ENCODE results near the gene SUN2. TPM values are rescaled to one million over a fixed set of nuclear protein-coding genes. Genes with fewer than 3 reads are reported as not detected.
A peak's percentile ranks its signal among the peaks of the same experiment; 100 is the strongest.

The SUN2 gene
- total RNA-seq, 2 experiments from 2014 or later, result 120 to 121 TPM

DNA sequence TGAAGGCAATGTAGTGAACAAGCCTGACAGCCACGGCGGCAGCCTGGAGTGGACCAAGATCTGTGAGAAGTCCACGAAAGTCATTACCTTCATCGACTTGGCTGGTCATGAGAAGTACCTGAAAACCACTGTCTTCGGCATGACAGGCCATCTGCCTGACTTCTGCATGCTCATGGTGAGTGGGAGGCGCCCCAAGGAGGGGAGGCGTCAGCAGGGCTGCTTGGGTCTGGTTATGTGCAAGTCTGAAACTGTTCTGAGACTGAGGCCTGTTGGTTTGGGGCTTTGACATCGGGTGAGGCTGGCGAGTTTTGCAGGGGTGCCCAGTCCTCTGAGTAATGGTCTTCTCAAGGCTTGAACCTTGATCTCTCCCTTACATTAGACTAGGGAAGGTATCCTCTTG is 39.0 kb downstream of the SUN2 start:
- CTCF ChIA-PET, result no interaction called here

DNA sequence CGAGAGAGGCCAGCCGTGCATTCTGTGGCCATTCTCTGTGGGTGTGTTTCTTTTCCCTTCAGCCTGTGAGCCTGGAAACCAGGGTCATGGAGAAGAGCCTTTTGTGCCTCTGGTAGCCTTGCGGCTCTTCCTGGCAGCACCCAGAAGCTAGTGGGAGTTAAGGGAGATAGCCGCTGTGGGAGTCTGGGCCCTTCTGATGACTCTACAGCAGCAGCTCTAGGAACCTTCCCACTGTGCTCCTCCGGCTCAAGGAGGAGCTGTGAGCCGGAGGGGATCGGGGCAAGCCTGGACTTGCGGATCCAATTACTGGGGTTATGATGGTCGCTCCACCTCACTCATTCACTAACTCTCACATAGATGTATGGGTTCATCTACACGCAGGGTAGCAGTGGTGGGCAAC is 39.5 kb downstream of the SUN2 start:
- CTCF ChIA-PET, result no interaction called here
- no peak for DNase-seq
- H3K27me3 Mint-ChIP-seq (ENCODE audit: low read depth), result no peaks in the 10 kb centered on the region
- H3K27ac Mint-ChIP-seq, result peak overlapping the region; percentile 68
- peaks cover 28% of the 10 kb centered on the region for H3K4me1 Mint-ChIP-seq (ENCODE audit: low read depth)
- no peaks in the 10 kb centered on the region for H3K9me3 Mint-ChIP-seq
- H3K36me3 Mint-ChIP-seq (ENCODE audit: low read depth), result peaks cover 11% of the 10 kb centered on the region
- H3K4me3 Mint-ChIP-seq, result no peak overlapping the region
- intact Hi-C loops (cut with micrococcal nuclease), result no loop called here

More for the DNA sequence above, 39.0 kb downstream of the SUN2 start:
- Mint-ChIP-seq H3K4me1 (ENCODE audit: low read depth) (peaks cover 27% of the 10 kb centered on the region), H3K9me3 (no peaks in the 10 kb centered on the region), H3K27ac (peak overlapping the region; percentile 68), H3K4me3 (no peak overlapping the region), H3K27me3 (ENCODE audit: low read depth) (no peaks in the 10 kb centered on the region), H3K36me3 (ENCODE audit: low read depth) (peaks cover 15% of the 10 kb centered on the region)
- intact Hi-C loops (cut with micrococcal nuclease), result no loop called here
- no peak for DNase-seq

DNA sequence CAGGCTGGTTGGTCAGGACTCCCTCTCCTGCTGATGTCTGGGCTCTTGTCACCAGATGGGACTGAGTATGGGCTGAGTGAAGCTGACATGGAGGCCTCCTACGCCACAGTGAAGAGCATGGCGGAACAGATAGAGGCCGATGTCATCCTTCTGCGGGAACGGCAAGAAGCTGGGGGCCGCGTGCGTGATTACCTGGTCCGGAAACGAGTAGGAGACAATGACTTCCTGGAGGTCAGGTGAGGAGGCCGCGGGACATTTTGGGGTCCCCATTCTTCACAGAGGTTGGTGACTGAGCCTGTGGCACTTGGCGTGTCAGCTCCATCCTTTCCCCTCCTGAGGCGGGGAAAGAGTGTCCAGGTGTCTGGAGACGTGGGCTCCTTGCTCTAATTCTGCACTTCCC is 39.9 kb downstream of the SUN2 start:
- H3K36me3 Mint-ChIP-seq (ENCODE audit: low read depth), result peaks cover 11% of the 10 kb centered on the region
- H3K9me3 Mint-ChIP-seq, result no peaks in the 10 kb centered on the region
- CTCF ChIA-PET, result interaction anchor here (1.0 kb wide), 1 partner anchor 9 kb away, joined by 5 read pairs; no protein-coding TSS in a partner anchor
- H3K4me3 Mint-ChIP-seq, result no peak overlapping the region
- no peaks in the 10 kb centered on the region for H3K27me3 Mint-ChIP-seq (ENCODE audit: low read depth)
- DNase-seq, result no peak
- H3K27ac Mint-ChIP-seq, result peak overlapping the region; percentile 68
- peaks cover 31% of the 10 kb centered on the region for H3K4me1 Mint-ChIP-seq (ENCODE audit: low read depth)
- intact Hi-C loops (cut with micrococcal nuclease), result no loop called here

DNA sequence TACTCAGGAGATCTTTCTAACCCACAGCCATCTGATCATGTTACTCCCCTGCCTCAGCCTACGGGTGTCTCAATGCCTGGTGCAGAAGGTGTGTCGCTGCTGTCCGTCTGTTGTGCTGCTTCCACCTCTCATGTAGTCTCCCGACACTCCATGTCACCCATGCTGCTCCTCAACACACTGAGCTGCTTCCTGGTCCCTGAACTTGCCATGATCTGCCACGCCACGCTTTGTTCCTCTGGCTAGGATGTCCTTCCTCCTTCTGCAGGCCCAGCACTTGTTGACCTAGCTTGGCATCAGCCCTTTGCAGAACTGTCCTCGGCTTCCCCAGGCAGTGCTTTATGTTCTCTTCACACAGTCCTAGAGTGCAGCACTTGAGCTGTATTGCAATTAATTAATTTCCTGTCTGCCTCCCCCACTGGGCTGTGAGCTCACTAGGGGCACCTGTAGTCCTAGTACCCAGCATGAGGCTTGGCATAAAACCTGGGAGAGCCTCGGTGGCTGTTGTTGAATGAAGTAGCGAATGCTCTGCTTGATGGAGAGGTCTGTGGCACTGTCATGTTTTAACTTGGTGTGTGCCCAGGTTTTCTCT is 40.5 kb downstream of the SUN2 start:
- CTCF ChIA-PET, result interaction anchor here (1.0 kb wide), 1 partner anchor 10 kb away, joined by 5 read pairs; no protein-coding TSS in a partner anchor
- intact Hi-C loops (cut with micrococcal nuclease), result no loop called here
- Mint-ChIP-seq H3K27me3 (ENCODE audit: low read depth) (no peaks in the 10 kb centered on the region), H3K4me3 (no peak overlapping the region), H3K4me1 (ENCODE audit: low read depth) (peaks cover 37% of the 10 kb centered on the region), H3K36me3 (ENCODE audit: low read depth) (peaks cover 11% of the 10 kb centered on the region), H3K27ac (no peak overlapping the region), H3K9me3 (no peaks in the 10 kb centered on the region)
- DNase-seq, result no peak

DNA sequence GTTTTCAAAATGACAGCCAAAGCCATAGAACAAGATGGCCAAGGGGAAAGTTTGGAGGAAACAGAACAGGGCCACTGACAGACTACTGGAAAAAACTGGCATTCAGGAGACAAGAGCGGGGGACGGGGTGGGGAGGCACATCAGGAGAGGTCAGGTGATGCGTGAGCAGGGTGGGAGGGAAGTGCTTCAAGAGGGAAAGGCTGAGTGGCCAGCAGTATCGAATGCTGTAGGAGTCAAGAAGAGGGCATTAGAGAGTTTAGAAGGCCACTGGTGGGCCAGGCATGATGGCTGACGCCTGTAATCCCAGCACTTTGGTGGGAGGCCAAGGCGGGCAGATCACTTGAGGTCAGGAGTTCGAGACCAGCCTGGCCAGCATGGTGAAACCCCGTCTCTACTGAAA is 41.9 kb downstream of the SUN2 start:
- Mint-ChIP-seq H3K4me3 (no peak overlapping the region), H3K27me3 (ENCODE audit: low read depth) (no peaks in the 10 kb centered on the region), H3K4me1 (ENCODE audit: low read depth) (peaks cover 45% of the 10 kb centered on the region), H3K9me3 (no peaks in the 10 kb centered on the region), H3K36me3 (ENCODE audit: low read depth) (peaks cover 13% of the 10 kb centered on the region), H3K27ac (no peak overlapping the region)
- DNase-seq, result no peak
- CTCF ChIA-PET, result no interaction called here
- intact Hi-C loops (cut with micrococcal nuclease), result no loop called here

DNA sequence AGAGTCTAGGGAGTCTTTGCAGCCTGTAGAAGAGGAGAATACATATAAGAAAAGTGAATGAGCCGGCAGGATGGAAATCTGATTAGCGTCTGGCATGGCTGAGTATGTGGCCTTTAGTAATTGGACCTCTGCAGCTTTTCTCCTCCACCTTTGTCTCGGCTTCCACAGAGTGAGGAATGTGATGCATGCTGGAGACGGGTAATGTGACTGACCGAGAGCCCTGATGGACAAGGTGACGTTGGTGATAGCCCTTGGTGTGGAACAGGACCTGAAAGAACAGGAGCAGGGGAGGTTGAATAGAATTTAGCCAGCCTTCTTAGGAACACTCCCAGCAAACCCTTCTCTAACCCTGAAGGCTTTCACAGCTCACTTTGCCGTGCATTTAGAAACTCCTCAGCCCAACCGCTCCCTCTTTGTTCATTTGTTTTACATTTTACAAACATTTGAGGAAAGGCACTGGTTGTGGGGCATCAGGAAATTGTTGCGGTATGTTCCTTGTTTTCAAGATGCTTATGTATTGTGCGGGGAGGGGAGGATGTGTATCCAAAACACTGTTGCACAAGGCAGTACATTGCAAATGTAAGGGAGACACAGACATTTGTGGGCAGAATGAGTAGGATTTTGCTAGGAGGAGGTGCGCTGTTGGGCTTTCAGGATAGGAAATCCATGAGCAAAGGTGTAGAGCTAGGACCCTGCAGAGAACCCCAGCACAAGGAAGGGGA is 43.2 kb downstream of the SUN2 start:
- CTCF ChIA-PET, result no interaction called here
- peaks cover 57% of the 10 kb centered on the region for H3K4me1 Mint-ChIP-seq (ENCODE audit: low read depth)
- H3K27ac Mint-ChIP-seq, result no peak overlapping the region

DNA sequence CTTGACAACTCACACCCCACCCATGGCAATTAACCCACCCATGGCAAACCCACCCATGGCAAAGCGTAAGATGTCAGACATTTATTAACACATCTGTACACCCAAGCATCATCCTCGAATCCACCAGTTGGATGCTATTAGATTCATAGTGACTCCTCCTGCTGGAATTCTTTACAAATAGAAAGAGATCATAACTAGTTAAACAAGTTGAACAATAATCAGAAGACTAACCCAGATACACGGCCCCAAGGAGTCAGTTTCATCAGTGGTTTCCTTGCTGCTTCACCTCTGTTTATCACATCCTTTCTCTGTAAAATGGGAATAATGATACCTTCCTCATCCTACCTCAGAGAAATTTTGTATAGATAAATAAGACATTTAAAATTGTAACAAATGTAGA is 44.9 kb downstream of the SUN2 start:
- Mint-ChIP-seq H3K27me3 (ENCODE audit: low read depth) (no peaks in the 10 kb centered on the region), H3K36me3 (ENCODE audit: low read depth) (peaks cover 19% of the 10 kb centered on the region), H3K4me3 (no peak overlapping the region), H3K9me3 (no peaks in the 10 kb centered on the region), H3K4me1 (ENCODE audit: low read depth) (peaks cover 65% of the 10 kb centered on the region), H3K27ac (no peak overlapping the region)
- intact Hi-C loops (cut with micrococcal nuclease), result no loop called here
- CTCF ChIA-PET, result interaction anchor here (0.6 to 1.2 kb wide), 2 partner anchors 14 to 160 kb away, joined by 3 to 4 read pairs; no protein-coding TSS in a partner anchor
- no peak for DNase-seq

More for the DNA sequence above, 43.2 kb downstream of the SUN2 start:
- no peak overlapping the region for H3K4me3 Mint-ChIP-seq
- DNase-seq, result no peak
- no peaks in the 10 kb centered on the region for H3K27me3 Mint-ChIP-seq (ENCODE audit: low read depth)
- H3K9me3 Mint-ChIP-seq, result no peaks in the 10 kb centered on the region
- H3K36me3 Mint-ChIP-seq (ENCODE audit: low read depth), result peaks cover 17% of the 10 kb centered on the region
- intact Hi-C loops (cut with micrococcal nuclease), result no loop called here

DNA sequence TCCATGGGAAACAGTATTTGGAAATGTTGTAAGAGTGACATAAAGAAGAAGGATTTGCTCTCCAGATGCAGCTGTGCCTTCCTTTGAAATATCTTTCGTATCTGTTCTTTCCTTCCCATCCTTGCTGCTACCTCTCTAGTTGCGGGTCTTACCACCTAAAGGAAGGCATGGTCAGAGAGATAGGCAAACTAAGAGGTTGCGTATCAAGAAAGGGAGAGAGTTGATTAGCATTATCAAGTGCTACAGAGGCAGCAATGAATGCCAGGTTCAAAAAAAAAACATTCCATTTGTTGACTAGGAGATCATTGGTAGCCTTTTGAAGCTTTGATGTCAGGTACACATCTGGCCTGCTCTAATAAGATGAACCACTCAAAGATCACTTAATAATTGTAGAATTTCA is 45.4 kb downstream of the SUN2 start:
- peaks cover 64% of the 10 kb centered on the region for H3K4me1 Mint-ChIP-seq (ENCODE audit: low read depth)
- no peak for DNase-seq
- intact Hi-C loops (cut with micrococcal nuclease), result no loop called here
- H3K4me3 Mint-ChIP-seq, result no peak overlapping the region
- CTCF ChIA-PET, result interaction anchor here (0.6 kb wide), 1 partner anchor 161 kb away, joined by 4 read pairs; no protein-coding TSS in a partner anchor
- H3K9me3 Mint-ChIP-seq, result no peaks in the 10 kb centered on the region
- peaks cover 19% of the 10 kb centered on the region for H3K36me3 Mint-ChIP-seq (ENCODE audit: low read depth)
- H3K27me3 Mint-ChIP-seq (ENCODE audit: low read depth), result no peaks in the 10 kb centered on the region
- no peak overlapping the region for H3K27ac Mint-ChIP-seq

DNA sequence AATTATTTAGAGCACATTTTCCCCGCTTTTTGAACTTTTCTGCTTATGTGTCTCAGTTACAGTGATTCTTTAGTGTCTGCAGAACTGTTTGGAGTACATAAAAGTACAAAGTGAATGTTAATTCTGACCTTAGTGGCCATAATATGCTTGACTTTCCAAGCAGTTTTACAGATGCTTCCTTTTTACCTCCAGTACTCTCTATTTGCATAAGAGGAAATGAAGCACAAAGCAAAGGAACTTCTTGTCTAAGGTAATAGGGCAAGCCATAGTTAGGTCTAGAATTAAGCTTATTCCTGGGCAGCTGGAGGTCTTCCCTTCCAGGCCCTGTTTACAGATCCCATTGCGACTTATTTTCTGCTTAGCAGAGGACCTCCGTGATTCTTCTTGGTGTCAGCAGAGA is 46.5 kb downstream of the SUN2 start:
- Mint-ChIP-seq H3K4me3 (no peak overlapping the region), H3K9me3 (no peaks in the 10 kb centered on the region), H3K36me3 (ENCODE audit: low read depth) (peaks cover 19% of the 10 kb centered on the region), H3K4me1 (ENCODE audit: low read depth) (peaks cover 68% of the 10 kb centered on the region), H3K27ac (no peak overlapping the region), H3K27me3 (ENCODE audit: low read depth) (no peaks in the 10 kb centered on the region)
- DNase-seq, result no peak
- CTCF ChIA-PET, result no interaction called here
- intact Hi-C loops (cut with micrococcal nuclease), result loop anchor here (5.0 to 10.0 kb wide), 3 partner anchors 275 to 388 kb away; partner anchors contain the start of genes APOBEC3B and APOBEC3H

DNA sequence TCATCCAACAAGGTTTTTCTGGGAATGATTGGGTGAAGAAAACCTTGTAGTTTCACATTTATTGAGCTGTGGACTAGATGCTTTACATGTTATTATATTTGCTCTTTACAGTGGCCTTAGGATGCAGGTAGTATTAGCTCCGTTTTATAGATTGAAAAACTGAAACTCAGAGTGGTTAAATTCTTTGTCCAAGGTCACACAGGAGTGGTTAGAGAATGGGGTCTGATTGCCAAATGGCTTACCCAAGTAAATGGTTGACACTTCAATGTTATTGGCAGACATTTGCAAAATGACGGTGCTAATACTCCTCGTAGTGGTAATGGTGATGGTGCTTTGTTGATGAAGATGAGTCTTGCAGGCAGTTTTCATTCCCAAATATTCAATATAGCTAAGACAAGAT is 47.8 kb downstream of the SUN2 start:
- DNase-seq, result no peak
- Mint-ChIP-seq H3K27ac (no peak overlapping the region), H3K36me3 (ENCODE audit: low read depth) (peaks cover 19% of the 10 kb centered on the region), H3K4me3 (no peak overlapping the region), H3K27me3 (ENCODE audit: low read depth) (no peaks in the 10 kb centered on the region), H3K4me1 (ENCODE audit: low read depth) (peaks cover 60% of the 10 kb centered on the region), H3K9me3 (no peaks in the 10 kb centered on the region)
- intact Hi-C loops (cut with micrococcal nuclease), result loop anchor here (5.0 to 10.0 kb wide), 3 partner anchors 277 to 389 kb away; partner anchors contain the start of genes APOBEC3B and APOBEC3H
- CTCF ChIA-PET, result interaction anchor here (1.2 to 1.8 kb wide), 3 partner anchors 16 to 58 kb away, joined by 4 to 7 read pairs (median 5); no protein-coding TSS in a partner anchor

DNA sequence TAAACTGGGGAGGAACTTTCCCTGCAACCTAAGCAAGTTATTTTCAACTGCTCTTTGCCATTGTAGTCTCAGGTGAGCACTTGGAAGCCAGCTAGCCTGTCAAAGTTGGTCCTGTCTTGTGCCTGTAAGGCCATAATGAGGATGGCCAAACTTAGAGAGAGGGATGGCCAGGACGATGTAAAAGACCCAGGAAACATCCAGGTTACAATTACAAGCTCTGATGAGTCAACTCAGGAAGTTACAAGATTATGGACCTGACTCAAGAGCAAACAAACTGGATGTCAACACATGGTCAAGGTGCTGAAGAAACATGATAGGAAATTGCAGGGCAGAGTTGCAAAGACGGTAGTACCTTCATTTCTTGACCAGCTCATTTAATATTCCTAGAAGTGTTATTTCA is 48.5 kb downstream of the SUN2 start:
- Mint-ChIP-seq H3K36me3 (ENCODE audit: low read depth) (peaks cover 19% of the 10 kb centered on the region), H3K27me3 (ENCODE audit: low read depth) (no peaks in the 10 kb centered on the region), H3K4me1 (ENCODE audit: low read depth) (peaks cover 53% of the 10 kb centered on the region), H3K27ac (peak overlapping the region; percentile 86), H3K9me3 (no peaks in the 10 kb centered on the region), H3K4me3 (peak overlapping the region; percentile 86)
- intact Hi-C loops (cut with micrococcal nuclease), result loop anchor here (5.0 to 10.0 kb wide), 3 partner anchors 277 to 390 kb away; partner anchors contain the start of genes APOBEC3B and APOBEC3H
- DNase-seq, result no peak
- CTCF ChIA-PET, result interaction anchor here (0.7 to 1.8 kb wide), 5 partner anchors 17 to 163 kb away, joined by 3 to 7 read pairs (median 4); no protein-coding TSS in a partner anchor

DNA sequence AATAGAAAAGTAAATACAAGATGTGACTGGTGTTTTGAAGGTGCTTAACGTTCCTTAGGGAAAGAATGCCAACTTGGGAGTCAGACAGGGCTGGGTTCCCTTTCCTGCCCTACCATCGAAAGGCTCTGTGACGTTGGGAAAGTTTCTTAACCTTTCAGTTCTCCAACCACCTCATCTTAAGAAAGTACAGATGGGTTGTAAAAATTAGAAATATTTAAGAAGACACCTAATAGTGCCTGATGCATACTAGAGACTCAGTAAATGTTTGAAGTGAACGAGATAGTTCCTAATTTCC is 49.0 kb downstream of the SUN2 start:
- H3K4me1 Mint-ChIP-seq (ENCODE audit: low read depth), result peaks cover 49% of the 10 kb centered on the region
- peak overlapping the region; percentile 86 for H3K4me3 Mint-ChIP-seq
- DNase-seq, result no peak
- CTCF ChIA-PET, result interaction anchor here (1.0 to 1.8 kb wide), 3 partner anchors 18 to 163 kb away, joined by 3 to 7 read pairs (median 5); no protein-coding TSS in a partner anchor
- peak overlapping the region; percentile 86 for H3K27ac Mint-ChIP-seq
- intact Hi-C loops (cut with micrococcal nuclease), result loop anchor here (5.0 to 10.0 kb wide), 3 partner anchors 278 to 390 kb away; partner anchors contain the start of genes APOBEC3B and APOBEC3H
- H3K36me3 Mint-ChIP-seq (ENCODE audit: low read depth), result peaks cover 19% of the 10 kb centered on the region
- no peaks in the 10 kb centered on the region for H3K9me3 Mint-ChIP-seq
- no peaks in the 10 kb centered on the region for H3K27me3 Mint-ChIP-seq (ENCODE audit: low read depth)

All from activated naive CD4-positive, alpha-beta T cell treated with anti-CD3 and anti-CD28 coated beads for 36 hours (primary cell).